Measurements from ENCODE around the gene AGAP1. TPM values are rescaled to one million over a fixed set of nuclear protein-coding genes. Genes with fewer than 3 reads are reported as not detected.

AGAP1 gene
- total and polyA plus RNA-seq, 4 donors = 2.0 to 8.5 (median 5.4) TPM

DNA sequence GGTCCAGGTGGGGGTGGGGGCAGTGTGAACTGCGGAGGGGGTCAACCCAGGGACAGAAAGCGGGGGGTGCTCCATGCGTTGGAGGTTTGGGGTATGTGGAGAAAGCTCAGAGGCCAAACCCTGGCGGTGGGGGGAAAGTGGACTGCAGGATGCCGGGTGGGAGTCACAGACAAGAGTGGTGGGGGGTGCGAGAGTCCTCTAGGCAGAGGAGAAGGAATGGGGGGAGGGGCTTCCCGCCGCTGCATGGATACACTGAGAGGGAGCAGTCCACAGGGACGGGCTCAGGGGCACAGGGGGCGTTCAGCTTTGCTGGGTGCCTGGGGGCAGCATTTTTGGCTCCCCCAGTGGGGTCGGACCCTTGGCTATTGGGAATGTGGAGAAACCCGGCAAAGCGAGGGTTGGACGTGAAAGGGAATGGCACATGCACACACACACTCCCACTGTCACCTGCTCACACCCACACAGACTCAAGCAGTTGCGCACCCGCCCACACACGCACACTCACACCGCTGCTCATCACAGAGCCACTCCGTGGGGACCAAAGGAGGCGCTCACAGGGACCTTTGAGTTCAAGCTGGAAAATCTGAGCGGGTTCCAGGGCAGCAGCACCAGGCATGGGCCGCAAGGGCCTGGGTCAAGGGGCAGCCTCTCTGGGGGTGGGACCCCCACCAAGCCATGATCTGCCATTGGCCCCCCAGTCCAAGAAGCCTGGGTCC is 666.7 kb downstream of the AGAP1 start:
- Histone ChIP-seq H3K36me3 (ENCODE audit: control insufficient read depth in 4 of 4, insufficient read depth in 3 of 4, low read depth in 1 of 4, low read length in 3 of 4) (peaks cover 0 to 1% (median 0%) of the 10 kb centered on the region in 4 donors), H3K9me3 (ENCODE audit: control insufficient read depth in 4 of 4, low read length in 3 of 4) (no peaks in the 10 kb centered on the region), H3K27ac (ENCODE audit: low read depth in 1 of 2, low read length in 2 of 2) (no peak overlapping the region), H3K4me3 (ENCODE audit: low read depth in 1 of 3, low read length in 3 of 3) (no peak overlapping the region), H3K27me3 (ENCODE audit: control insufficient read depth in 4 of 4, insufficient read depth in 4 of 4, low read length in 3 of 4) (peaks cover 0 to 32% (median 11%) of the 10 kb centered on the region in 4 donors), H3K4me1 (ENCODE audit: control insufficient read depth in 4 of 4, insufficient read depth in 4 of 4, low read length in 3 of 4) (peaks cover 9 to 16% (median 12%) of the 10 kb centered on the region in 4 donors), H3K9ac (ENCODE audit: low read depth in 1 of 2, low read length in 2 of 2) (no peak overlapping the region)
- TF ChIP-seq YY1 (IDR thresholded peaks at IDR 0.05) (no peak), HNF4A (conservative IDR thresholded peaks at IDR 0.05) (no peak), FOXA1 (IDR thresholded peaks at IDR 0.05) (no peak), HNF4G (IDR thresholded peaks at IDR 0.05) (no peak), JUND (IDR thresholded peaks at IDR 0.05) (no peak), RXRA (IDR thresholded peaks at IDR 0.05) (no peak), SP1 (IDR thresholded peaks at IDR 0.05) (no peak), RAD21 (IDR thresholded peaks at IDR 0.05) (no peak), NR2F2 (IDR thresholded peaks at IDR 0.05) (no peak), GABPA (IDR thresholded peaks at IDR 0.05 in 1 of 2, conservative IDR thresholded peaks at IDR 0.05 in 1 of 2) (no peak)
- TF ChIP-seq, protein P1, sequence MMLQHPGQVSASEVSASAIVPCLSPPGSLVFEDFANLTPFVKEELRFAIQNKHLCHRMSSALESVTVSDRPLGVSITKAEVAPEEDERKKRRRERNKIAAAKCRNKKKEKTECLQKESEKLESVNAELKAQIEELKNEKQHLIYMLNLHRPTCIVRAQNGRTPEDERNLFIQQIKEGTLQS (IDR thresholded peaks at IDR 0.05) = no peak
- TF ChIP-seq, protein P2, sequence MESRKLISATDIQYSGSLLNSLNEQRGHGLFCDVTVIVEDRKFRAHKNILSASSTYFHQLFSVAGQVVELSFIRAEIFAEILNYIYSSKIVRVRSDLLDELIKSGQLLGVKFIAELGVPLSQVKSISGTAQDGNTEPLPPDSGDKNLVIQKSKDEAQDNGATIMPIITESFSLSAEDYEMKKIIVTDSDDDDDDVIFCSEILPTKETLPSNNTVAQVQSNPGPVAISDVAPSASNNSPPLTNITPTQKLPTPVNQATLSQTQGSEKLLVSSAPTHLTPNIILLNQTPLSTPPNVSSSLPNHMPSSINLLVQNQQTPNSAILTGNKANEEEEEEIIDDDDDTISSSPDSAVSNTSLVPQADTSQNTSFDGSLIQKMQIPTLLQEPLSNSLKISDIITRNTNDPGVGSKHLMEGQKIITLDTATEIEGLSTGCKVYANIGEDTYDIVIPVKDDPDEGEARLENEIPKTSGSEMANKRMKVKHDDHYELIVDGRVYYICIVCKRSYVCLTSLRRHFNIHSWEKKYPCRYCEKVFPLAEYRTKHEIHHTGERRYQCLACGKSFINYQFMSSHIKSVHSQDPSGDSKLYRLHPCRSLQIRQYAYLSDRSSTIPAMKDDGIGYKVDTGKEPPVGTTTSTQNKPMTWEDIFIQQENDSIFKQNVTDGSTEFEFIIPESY (IDR thresholded peaks at IDR 0.05) = no peak
- TF ChIP-seq, protein P3, sequence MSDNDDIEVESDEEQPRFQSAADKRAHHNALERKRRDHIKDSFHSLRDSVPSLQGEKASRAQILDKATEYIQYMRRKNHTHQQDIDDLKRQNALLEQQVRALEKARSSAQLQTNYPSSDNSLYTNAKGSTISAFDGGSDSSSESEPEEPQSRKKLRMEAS (IDR thresholded peaks at IDR 0.05) = no peak
- TF ChIP-seq, protein P4, sequence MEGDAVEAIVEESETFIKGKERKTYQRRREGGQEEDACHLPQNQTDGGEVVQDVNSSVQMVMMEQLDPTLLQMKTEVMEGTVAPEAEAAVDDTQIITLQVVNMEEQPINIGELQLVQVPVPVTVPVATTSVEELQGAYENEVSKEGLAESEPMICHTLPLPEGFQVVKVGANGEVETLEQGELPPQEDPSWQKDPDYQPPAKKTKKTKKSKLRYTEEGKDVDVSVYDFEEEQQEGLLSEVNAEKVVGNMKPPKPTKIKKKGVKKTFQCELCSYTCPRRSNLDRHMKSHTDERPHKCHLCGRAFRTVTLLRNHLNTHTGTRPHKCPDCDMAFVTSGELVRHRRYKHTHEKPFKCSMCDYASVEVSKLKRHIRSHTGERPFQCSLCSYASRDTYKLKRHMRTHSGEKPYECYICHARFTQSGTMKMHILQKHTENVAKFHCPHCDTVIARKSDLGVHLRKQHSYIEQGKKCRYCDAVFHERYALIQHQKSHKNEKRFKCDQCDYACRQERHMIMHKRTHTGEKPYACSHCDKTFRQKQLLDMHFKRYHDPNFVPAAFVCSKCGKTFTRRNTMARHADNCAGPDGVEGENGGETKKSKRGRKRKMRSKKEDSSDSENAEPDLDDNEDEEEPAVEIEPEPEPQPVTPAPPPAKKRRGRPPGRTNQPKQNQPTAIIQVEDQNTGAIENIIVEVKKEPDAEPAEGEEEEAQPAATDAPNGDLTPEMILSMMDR (IDR thresholded peaks at IDR 0.05; ENCODE audit: low read depth, low read length, missing input control) = no peak
- WGBS = 31% methylated on average over 22 of the region's 22 CpGs
- DNase-seq (ENCODE audit: low spot score) = no peak

DNA sequence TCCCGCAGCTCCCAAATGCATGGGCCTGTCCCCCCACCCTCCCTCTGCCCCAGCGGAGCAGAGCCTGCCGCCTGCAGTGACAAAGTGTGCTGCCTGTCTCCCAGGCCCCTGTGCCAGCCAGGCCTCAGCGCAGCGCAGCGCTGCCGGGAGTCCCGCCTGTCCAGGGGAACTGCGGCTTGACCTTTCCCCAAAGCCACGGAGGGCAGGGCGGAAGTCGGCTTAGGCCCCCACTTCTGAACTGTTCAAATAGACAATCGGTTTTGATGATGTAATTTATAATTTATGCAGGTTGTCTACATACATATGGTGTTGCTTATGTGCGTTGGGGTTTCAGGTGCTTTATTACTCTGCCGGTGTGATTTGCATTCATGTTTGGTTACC is 667.2 kb downstream of the AGAP1 start:
- DNase-seq (ENCODE audit: low spot score) = no peak

More for the DNA sequence above, 667.2 kb downstream of the AGAP1 start:
- Histone ChIP-seq H3K36me3 (ENCODE audit: control insufficient read depth in 4 of 4, insufficient read depth in 3 of 4, low read depth in 1 of 4, low read length in 3 of 4) (peaks cover 0 to 1% (median 0%) of the 10 kb centered on the region in 4 donors), H3K9ac (ENCODE audit: low read depth in 1 of 2, low read length in 2 of 2) (no peak overlapping the region), H3K4me1 (ENCODE audit: control insufficient read depth in 4 of 4, insufficient read depth in 4 of 4, low read length in 3 of 4) (peaks cover 12 to 20% (median 14%) of the 10 kb centered on the region in 4 donors), H3K27ac (ENCODE audit: low read depth in 1 of 2, low read length in 2 of 2) (no peak overlapping the region), H3K4me3 (ENCODE audit: low read depth in 1 of 3, low read length in 3 of 3) (no peak overlapping the region), H3K9me3 (ENCODE audit: control insufficient read depth in 4 of 4, low read length in 3 of 4) (no peaks in the 10 kb centered on the region), H3K27me3 (ENCODE audit: control insufficient read depth in 4 of 4, insufficient read depth in 4 of 4, low read length in 3 of 4) (peaks cover 0 to 32% (median 11%) of the 10 kb centered on the region in 4 donors)
- no peak for TF ChIP-seq NR2F2 (IDR thresholded peaks at IDR 0.05)
- TF ChIP-seq HNF4A (conservative IDR thresholded peaks at IDR 0.05) = no peak
- TF ChIP-seq, protein P4 (IDR thresholded peaks at IDR 0.05; ENCODE audit: low read depth, low read length, missing input control) = no peak
- TF ChIP-seq JUND (IDR thresholded peaks at IDR 0.05) = no peak
- TF ChIP-seq, protein P5, sequence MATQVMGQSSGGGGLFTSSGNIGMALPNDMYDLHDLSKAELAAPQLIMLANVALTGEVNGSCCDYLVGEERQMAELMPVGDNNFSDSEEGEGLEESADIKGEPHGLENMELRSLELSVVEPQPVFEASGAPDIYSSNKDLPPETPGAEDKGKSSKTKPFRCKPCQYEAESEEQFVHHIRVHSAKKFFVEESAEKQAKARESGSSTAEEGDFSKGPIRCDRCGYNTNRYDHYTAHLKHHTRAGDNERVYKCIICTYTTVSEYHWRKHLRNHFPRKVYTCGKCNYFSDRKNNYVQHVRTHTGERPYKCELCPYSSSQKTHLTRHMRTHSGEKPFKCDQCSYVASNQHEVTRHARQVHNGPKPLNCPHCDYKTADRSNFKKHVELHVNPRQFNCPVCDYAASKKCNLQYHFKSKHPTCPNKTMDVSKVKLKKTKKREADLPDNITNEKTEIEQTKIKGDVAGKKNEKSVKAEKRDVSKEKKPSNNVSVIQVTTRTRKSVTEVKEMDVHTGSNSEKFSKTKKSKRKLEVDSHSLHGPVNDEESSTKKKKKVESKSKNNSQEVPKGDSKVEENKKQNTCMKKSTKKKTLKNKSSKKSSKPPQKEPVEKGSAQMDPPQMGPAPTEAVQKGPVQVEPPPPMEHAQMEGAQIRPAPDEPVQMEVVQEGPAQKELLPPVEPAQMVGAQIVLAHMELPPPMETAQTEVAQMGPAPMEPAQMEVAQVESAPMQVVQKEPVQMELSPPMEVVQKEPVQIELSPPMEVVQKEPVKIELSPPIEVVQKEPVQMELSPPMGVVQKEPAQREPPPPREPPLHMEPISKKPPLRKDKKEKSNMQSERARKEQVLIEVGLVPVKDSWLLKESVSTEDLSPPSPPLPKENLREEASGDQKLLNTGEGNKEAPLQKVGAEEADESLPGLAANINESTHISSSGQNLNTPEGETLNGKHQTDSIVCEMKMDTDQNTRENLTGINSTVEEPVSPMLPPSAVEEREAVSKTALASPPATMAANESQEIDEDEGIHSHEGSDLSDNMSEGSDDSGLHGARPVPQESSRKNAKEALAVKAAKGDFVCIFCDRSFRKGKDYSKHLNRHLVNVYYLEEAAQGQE (IDR thresholded peaks at IDR 0.05) = no peak
- no peak for TF ChIP-seq TAF1 (conservative IDR thresholded peaks at IDR 0.05)
- TF ChIP-seq GABPA (IDR thresholded peaks at IDR 0.05 in 1 of 2, conservative IDR thresholded peaks at IDR 0.05 in 1 of 2) = no peak
- TF ChIP-seq HNF4G (IDR thresholded peaks at IDR 0.05) = no peak
- TF ChIP-seq RAD21 (IDR thresholded peaks at IDR 0.05) = no peak
- TF ChIP-seq, protein P3 (IDR thresholded peaks at IDR 0.05) = no peak
- WGBS = 42% methylated on average over 15 of the region's 15 CpGs

All from liver (tissue), 9 donors.